SK-N-SH treated with all-trans-retinoic acid at 6 μM for 48 hours (cell line): Measurements from ENCODE around the gene TMCO5A.

Experiments
- ISL1 ChIP-seq: fragments of 250-450 bp; sonication (Bioruptor Pico); IDR thresholded peaks from 2 replicates; pipeline ENCODE4 v2.1.2; 2022; ENCODE audit warnings: mild to moderate bottlenecking, moderate library complexity
- ZNF70 ChIP-seq: fragments of 450-650 bp; formaldehyde crosslinking; IDR thresholded peaks from 2 replicates; pipeline ENCODE4 v1.5.0; 2020; ENCODE audit warnings: mild to moderate bottlenecking, moderate library complexity
- TF ChIP-seq, protein P1 (sequence below): fragments of 250-450 bp; sonication (Bioruptor Pico); IDR thresholded peaks from 2 replicates; pipeline ENCODE4 v1.5.1; 2021; ENCODE audit warnings: mild to moderate bottlenecking, moderate library complexity

DNA sequence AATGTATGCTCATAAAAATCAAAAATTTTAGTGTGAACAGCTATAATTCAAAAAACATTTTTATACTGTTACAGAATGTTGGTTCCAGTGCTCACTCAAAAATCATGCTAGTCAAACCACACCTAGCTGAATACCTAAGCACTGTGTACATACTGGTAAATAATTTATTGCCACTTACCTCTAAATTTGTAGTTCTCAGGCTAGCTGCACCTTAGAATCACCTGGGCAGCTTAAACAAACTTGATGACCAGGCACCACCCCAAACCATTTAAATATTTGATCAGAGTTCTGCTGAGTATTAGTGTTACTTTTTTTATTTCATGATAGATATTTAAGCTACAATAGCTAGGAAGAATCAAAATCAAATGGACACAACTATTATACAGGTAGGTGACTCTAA, 32.3 kb upstream of the TMCO5A start:
- no peak for TF ChIP-seq ISL1 (CRISPR knock-in tag)
- TF ChIP-seq ZNF70 (CRISPR knock-in tag): no peak
- TF ChIP-seq, protein P1, sequence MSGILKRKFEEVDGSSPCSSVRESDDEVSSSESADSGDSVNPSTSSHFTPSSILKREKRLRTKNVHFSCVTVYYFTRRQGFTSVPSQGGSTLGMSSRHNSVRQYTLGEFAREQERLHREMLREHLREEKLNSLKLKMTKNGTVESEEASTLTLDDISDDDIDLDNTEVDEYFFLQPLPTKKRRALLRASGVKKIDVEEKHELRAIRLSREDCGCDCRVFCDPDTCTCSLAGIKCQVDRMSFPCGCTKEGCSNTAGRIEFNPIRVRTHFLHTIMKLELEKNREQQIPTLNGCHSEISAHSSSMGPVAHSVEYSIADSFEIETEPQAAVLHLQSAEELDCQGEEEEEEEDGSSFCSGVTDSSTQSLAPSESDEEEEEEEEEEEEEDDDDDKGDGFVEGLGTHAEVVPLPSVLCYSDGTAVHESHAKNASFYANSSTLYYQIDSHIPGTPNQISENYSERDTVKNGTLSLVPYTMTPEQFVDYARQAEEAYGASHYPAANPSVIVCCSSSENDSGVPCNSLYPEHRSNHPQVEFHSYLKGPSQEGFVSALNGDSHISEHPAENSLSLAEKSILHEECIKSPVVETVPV (CRISPR knock-in tag): no peak
